Kidney (tissue), 14 donors: Measurements from ENCODE around the gene SHH. TPM values are rescaled to one million over a fixed set of nuclear protein-coding genes. Genes with fewer than 3 reads are reported as not detected.

Experiments
- DNase-seq, 5 donors: peaks; one replicate each; pipeline ENCODE4 v3.0.0-alpha.2; 2013 to 2020
- FAIRE-seq: peaks from 2 replicates; lab custom pipeline; 2012; peaks lifted over from hg19 to GRCh38; lab: Jason Lieb, UNC
- H3K27ac ChIP-seq, 2 donors: one replicate each; pipeline ENCODE4 v1.7.0; 2013; ENCODE audit warnings: low read depth in 2 of 2, low read length in 2 of 2, inconsistent platforms in 1 of 2
- H3K27me3 ChIP-seq: one replicate; pipeline ENCODE4 v1.7.1; 2013; ENCODE audit warnings: low read length, inconsistent platforms; ENCODE audit not compliant: control insufficient read depth, insufficient read depth
- H3K36me3 ChIP-seq, 3 donors: one replicate each; pipeline versions ENCODE4 v1.7.0 to v1.7.1; 2013; ENCODE audit warnings: low read length in 3 of 3, control low read depth in 1 of 3, inconsistent platforms in 1 of 3; ENCODE audit not compliant: insufficient read depth in 3 of 3, control insufficient read depth in 2 of 3
- H3K4me1 ChIP-seq, 3 donors: one replicate each; pipeline versions ENCODE4 v1.7.0 to v1.7.1; 2013; ENCODE audit warnings: low read length in 3 of 3, inconsistent platforms in 1 of 3, low read depth in 1 of 3; ENCODE audit not compliant: control insufficient read depth in 2 of 3, insufficient read depth in 2 of 3
- H3K4me3 ChIP-seq, 3 donors: one replicate each; pipeline versions ENCODE4 v1.7.0 to v1.8.1; 2013; ENCODE audit warnings: low read length in 3 of 3, control low read depth in 1 of 3, inconsistent platforms in 1 of 3
- H3K9ac ChIP-seq, 3 donors: one replicate each; pipeline versions ENCODE4 v1.7.0 to v1.7.1; 2013; ENCODE audit warnings: low read length in 3 of 3, control low read depth in 1 of 3, inconsistent platforms in 1 of 3
- H3K9me3 ChIP-seq, 3 donors: one replicate each; pipeline versions ENCODE4 v1.7.0 to v1.7.1; 2013; ENCODE audit warnings: low read length in 3 of 3, control low read depth in 1 of 3, inconsistent platforms in 1 of 3; ENCODE audit not compliant: control insufficient read depth in 2 of 3, insufficient read depth in 1 of 3
- CTCF ChIP-seq: IDR thresholded peaks from 3 replicates; pipeline ENCODE4 v1.5.1; 2012; ENCODE audit warnings: mild to moderate bottlenecking, moderate library complexity, borderline replicate concordance; ENCODE audit not compliant: insufficient read depth; ENCODE audit errors: extremely low read depth
- intact Hi-C: fragments of 100-400 bp; cut with DNase I; formaldehyde crosslinking; loops from one replicate; pipeline ENCODE4 v1.11.1; 2022
- polyA plus RNA-seq: library from polyadenylated mRNA; stranded (reverse); fragments of 350-450 nt; fragmentation: Illumina TruSeq; extraction: RNeasy Lipid Tissue Mini Kit (QIAGEN cat#74804); gene quantifications from one replicate; pipeline ENCODE4 v1.2.3, GENCODE V29; 2014; ENCODE audit warnings: low read depth, low replicate concordance; ENCODE audit not compliant: insufficient read depth
- total RNA-seq: library from RNA; stranded (reverse); fragmentation: NEBNext Ultra II Directional; extraction: Animal tissue kit (Norgen Biotek cat#: 25700); gene quantifications from one replicate; pipeline ENCODE4 v1.2.1, GENCODE V29; 2021
- donor health status: control.
- donor health status: control.
- donor health status: control.
- donor health status: control.
- donor health status: control.
- donor health status: DM: yes; HTN: yes; CAD: no.
- donor health status: Normal renal cell carcinoma (clear cell type).

SHH gene
- total and polyA plus RNA-seq, 2 donors from 2014 or later: 2.0 to 15.2 TPM

GRCh38 chr7:155763691-155764437, 48.4 kb downstream of the SHH start:
- H3K4me3 ChIP-seq: no peak overlapping the region
- DNase-seq (peak in 2 of 5 donors; percentile 25 to 77), FAIRE-seq (no peak)
- no peaks in the 10 kb centered on the region for H3K27me3 ChIP-seq
- intact Hi-C loops: no loop called here
- peaks cover 3 to 40% (median 26%) of the 10 kb centered on the region in 3 donors for H3K36me3 ChIP-seq
- no peak overlapping the region for H3K9ac ChIP-seq
- peaks cover 0 to 4% (median 0%) of the 10 kb centered on the region in 3 donors for H3K4me1 ChIP-seq
- H3K27ac ChIP-seq: peak overlapping the region in 1 of 2 donors; percentile 36
- no peaks in the 10 kb centered on the region for H3K9me3 ChIP-seq
- no peak for TF ChIP-seq CTCF

GRCh38 chr7:155763122-155763521, 49.1 kb downstream of the SHH start:
- Histone ChIP-seq H3K36me3 (peaks cover 3 to 38% (median 26%) of the 10 kb centered on the region in 3 donors), H3K9me3 (no peaks in the 10 kb centered on the region), H3K4me3 (no peak overlapping the region), H3K27me3 (no peaks in the 10 kb centered on the region), H3K4me1 (peaks cover 0 to 4% (median 0%) of the 10 kb centered on the region in 3 donors), H3K9ac (no peak overlapping the region), H3K27ac (no peak overlapping the region)
- intact Hi-C loops: no loop called here
- FAIRE-seq: no peak
- no peak for DNase-seq
- TF ChIP-seq CTCF: no peak

- no peak overlapping the region for H3K9ac ChIP-seq
- TF ChIP-seq CTCF: no peak
- H3K27me3 ChIP-seq: no peaks in the 10 kb centered on the region
- peaks cover 3 to 37% (median 23%) of the 10 kb centered on the region in 3 donors for H3K36me3 ChIP-seq
- no peak overlapping the region for H3K4me3 ChIP-seq
- H3K4me1 ChIP-seq: peaks cover 0 to 4% (median 0%) of the 10 kb centered on the region in 3 donors
- H3K27ac ChIP-seq: no peak overlapping the region
- FAIRE-seq: no peak
- intact Hi-C loops: no loop called here
- no peak for DNase-seq
- peaks cover 0 to under 1% (median 0%) of the 10 kb centered on the region in 3 donors for H3K9me3 ChIP-seq
These were observed 49.6 kb downstream of the SHH start for GRCh38 chr7:155762655-155763054.
